ENCODE data around the gene EPAS1. TPM values are rescaled to one million over a fixed set of nuclear protein-coding genes. Genes with fewer than 3 reads are reported as not detected.

The EPAS1 gene
- total RNA-seq, 1 experiment from 2014 or later = 55.9 TPM

DNA sequence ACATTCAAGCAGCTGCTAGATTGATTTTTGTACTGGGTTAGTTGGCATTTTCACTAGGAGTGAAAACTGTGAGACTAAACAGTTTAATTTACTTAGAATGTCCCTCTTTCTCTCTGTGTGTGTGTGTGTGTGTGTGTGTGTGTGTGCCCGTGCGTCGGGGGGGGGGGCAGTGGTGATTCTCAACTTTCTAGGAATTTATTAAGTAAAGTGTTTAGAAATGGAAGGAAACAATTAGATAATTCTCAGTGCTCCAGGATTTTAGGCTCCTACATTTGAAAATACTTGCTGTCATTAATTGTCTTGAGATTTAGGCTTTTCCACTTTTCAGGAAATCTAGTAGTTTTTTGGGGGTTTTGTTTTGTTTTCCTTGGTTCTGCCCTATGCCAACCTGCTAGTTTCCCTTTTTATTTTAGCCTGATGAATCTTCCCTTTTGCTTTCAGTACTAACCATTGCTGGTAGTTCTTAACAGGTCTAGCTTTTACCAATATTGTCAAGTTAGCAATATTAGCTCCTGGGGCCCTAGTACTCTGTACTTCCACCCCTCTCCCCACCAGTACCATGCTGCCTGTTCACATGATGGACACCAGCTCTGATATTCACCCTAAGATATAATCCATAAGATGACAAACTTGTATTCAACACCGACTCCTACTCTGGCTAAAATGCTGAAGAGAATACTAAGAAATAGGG is 4.9 kb downstream of the EPAS1 start:
- no peak overlapping the region for H3K4me2 ChIP-seq (ENCODE audit: low read length)
- BruUV-seq (replicated peaks) = no TSS peak
- H3K4me1 ChIP-seq (ENCODE audit: control insufficient read depth in 1 of 2, insufficient read depth in 2 of 2, low read length in 2 of 2) = peaks cover 21 to 57% of the 10 kb centered on the region in 2 experiments
- H3K4me3 ChIP-seq (replicated peaks in 1 of 2; ENCODE audit: low read depth in 1 of 2, low read length in 2 of 2) = no peak overlapping the region
- TF ChIP-seq ZNF274 (IDR thresholded peaks at IDR 0.05; ENCODE audit: low read depth, low read length) (no peak), CBX3 (IDR thresholded peaks at IDR 0.05; ENCODE audit: low read depth) (no peak)
- TF ChIP-seq, protein P1, sequence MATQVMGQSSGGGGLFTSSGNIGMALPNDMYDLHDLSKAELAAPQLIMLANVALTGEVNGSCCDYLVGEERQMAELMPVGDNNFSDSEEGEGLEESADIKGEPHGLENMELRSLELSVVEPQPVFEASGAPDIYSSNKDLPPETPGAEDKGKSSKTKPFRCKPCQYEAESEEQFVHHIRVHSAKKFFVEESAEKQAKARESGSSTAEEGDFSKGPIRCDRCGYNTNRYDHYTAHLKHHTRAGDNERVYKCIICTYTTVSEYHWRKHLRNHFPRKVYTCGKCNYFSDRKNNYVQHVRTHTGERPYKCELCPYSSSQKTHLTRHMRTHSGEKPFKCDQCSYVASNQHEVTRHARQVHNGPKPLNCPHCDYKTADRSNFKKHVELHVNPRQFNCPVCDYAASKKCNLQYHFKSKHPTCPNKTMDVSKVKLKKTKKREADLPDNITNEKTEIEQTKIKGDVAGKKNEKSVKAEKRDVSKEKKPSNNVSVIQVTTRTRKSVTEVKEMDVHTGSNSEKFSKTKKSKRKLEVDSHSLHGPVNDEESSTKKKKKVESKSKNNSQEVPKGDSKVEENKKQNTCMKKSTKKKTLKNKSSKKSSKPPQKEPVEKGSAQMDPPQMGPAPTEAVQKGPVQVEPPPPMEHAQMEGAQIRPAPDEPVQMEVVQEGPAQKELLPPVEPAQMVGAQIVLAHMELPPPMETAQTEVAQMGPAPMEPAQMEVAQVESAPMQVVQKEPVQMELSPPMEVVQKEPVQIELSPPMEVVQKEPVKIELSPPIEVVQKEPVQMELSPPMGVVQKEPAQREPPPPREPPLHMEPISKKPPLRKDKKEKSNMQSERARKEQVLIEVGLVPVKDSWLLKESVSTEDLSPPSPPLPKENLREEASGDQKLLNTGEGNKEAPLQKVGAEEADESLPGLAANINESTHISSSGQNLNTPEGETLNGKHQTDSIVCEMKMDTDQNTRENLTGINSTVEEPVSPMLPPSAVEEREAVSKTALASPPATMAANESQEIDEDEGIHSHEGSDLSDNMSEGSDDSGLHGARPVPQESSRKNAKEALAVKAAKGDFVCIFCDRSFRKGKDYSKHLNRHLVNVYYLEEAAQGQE (IDR thresholded peaks at IDR 0.05; ENCODE audit: low read depth) = no peak
- TF ChIP-seq, protein P2, sequence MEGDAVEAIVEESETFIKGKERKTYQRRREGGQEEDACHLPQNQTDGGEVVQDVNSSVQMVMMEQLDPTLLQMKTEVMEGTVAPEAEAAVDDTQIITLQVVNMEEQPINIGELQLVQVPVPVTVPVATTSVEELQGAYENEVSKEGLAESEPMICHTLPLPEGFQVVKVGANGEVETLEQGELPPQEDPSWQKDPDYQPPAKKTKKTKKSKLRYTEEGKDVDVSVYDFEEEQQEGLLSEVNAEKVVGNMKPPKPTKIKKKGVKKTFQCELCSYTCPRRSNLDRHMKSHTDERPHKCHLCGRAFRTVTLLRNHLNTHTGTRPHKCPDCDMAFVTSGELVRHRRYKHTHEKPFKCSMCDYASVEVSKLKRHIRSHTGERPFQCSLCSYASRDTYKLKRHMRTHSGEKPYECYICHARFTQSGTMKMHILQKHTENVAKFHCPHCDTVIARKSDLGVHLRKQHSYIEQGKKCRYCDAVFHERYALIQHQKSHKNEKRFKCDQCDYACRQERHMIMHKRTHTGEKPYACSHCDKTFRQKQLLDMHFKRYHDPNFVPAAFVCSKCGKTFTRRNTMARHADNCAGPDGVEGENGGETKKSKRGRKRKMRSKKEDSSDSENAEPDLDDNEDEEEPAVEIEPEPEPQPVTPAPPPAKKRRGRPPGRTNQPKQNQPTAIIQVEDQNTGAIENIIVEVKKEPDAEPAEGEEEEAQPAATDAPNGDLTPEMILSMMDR (IDR thresholded peaks at IDR 0.05 in 2 of 3, conservative IDR thresholded peaks at IDR 0.05 in 1 of 3; ENCODE audit: borderline replicate concordance in 1 of 3, insufficient read depth in 1 of 3, low read depth in 2 of 3, low read length in 2 of 3) = no peak
- ChIA-PET CTCF (no interaction called here), POLR2A (no interaction called here), RAD21 (ENCODE audit: low non-redundant PET in 1 of 2, low total read pairs in 2 of 2, uncharacterized antibody in 2 of 2, unreplicated experiment in 2 of 2) (no interaction called here)
- ATAC-seq (no peak), DNase-seq (ENCODE audit: low read depth, low spot score) (no peak)
- H4K20me1 ChIP-seq (ENCODE audit: insufficient read depth) = no peaks in the 10 kb centered on the region
- H3K9me2 ChIP-seq (ENCODE audit: insufficient read depth) = no peaks in the 10 kb centered on the region
- no peaks in the 10 kb centered on the region for H3K36me3 ChIP-seq (ENCODE audit: control insufficient read depth in 1 of 2, insufficient read depth in 2 of 2, low read length in 2 of 2)
- no peaks in the 10 kb centered on the region; a peak in 1 of 4 replicates for H3K9me3 ChIP-seq (ENCODE audit: control insufficient read depth in 1 of 2, insufficient read depth in 1 of 2, low read depth in 1 of 2, low read length in 2 of 2)
- H3K79me2 ChIP-seq (ENCODE audit: insufficient read depth, low read length) = peaks cover 40% of the 10 kb centered on the region; the same call in 1 of the 2 replicates
- intact Hi-C loops (cut with micrococcal nuclease) = loop anchor here (5.0 kb wide), 1 partner anchor 65 kb away; no protein-coding TSS in a partner anchor
- H3K27me3 ChIP-seq (ENCODE audit: insufficient read depth, low read length) = no peaks in the 10 kb centered on the region
- no peak overlapping the region for H3K9ac ChIP-seq (ENCODE audit: low read length)
- H3K27ac ChIP-seq (ENCODE audit: low read depth, low read length) = no peak overlapping the region
- no peak overlapping the region for H2AFZ ChIP-seq (ENCODE audit: low read depth, low read length, poor library complexity, severe bottlenecking)

Measured in HCT116 (cell line).